ENCODE measurements around the gene BSN. TPM values are rescaled to one million over a fixed set of nuclear protein-coding genes. Genes with fewer than 3 reads are reported as not detected.

BSN gene, protein sequence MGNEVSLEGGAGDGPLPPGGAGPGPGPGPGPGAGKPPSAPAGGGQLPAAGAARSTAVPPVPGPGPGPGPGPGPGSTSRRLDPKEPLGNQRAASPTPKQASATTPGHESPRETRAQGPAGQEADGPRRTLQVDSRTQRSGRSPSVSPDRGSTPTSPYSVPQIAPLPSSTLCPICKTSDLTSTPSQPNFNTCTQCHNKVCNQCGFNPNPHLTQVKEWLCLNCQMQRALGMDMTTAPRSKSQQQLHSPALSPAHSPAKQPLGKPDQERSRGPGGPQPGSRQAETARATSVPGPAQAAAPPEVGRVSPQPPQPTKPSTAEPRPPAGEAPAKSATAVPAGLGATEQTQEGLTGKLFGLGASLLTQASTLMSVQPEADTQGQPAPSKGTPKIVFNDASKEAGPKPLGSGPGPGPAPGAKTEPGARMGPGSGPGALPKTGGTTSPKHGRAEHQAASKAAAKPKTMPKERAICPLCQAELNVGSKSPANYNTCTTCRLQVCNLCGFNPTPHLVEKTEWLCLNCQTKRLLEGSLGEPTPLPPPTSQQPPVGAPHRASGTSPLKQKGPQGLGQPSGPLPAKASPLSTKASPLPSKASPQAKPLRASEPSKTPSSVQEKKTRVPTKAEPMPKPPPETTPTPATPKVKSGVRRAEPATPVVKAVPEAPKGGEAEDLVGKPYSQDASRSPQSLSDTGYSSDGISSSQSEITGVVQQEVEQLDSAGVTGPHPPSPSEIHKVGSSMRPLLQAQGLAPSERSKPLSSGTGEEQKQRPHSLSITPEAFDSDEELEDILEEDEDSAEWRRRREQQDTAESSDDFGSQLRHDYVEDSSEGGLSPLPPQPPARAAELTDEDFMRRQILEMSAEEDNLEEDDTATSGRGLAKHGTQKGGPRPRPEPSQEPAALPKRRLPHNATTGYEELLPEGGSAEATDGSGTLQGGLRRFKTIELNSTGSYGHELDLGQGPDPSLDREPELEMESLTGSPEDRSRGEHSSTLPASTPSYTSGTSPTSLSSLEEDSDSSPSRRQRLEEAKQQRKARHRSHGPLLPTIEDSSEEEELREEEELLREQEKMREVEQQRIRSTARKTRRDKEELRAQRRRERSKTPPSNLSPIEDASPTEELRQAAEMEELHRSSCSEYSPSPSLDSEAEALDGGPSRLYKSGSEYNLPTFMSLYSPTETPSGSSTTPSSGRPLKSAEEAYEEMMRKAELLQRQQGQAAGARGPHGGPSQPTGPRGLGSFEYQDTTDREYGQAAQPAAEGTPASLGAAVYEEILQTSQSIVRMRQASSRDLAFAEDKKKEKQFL (N-terminal part only)
- 0.71 and 0.92 TPM in 2 replicates for total RNA-seq (2022)
- percentile 21 among the genes with signal in this experiment for Bru-seq, nascent RNA
- percentile 23 among the genes with signal in this experiment for BruChase-seq, experiment 1, labeled RNA remaining after a 6-hour chase
- BruChase-seq, experiment 2, labeled RNA remaining after a 2-hour chase = percentile 16 among the genes with signal in this experiment
- long read RNA-seq = 0 reads

DNA sequence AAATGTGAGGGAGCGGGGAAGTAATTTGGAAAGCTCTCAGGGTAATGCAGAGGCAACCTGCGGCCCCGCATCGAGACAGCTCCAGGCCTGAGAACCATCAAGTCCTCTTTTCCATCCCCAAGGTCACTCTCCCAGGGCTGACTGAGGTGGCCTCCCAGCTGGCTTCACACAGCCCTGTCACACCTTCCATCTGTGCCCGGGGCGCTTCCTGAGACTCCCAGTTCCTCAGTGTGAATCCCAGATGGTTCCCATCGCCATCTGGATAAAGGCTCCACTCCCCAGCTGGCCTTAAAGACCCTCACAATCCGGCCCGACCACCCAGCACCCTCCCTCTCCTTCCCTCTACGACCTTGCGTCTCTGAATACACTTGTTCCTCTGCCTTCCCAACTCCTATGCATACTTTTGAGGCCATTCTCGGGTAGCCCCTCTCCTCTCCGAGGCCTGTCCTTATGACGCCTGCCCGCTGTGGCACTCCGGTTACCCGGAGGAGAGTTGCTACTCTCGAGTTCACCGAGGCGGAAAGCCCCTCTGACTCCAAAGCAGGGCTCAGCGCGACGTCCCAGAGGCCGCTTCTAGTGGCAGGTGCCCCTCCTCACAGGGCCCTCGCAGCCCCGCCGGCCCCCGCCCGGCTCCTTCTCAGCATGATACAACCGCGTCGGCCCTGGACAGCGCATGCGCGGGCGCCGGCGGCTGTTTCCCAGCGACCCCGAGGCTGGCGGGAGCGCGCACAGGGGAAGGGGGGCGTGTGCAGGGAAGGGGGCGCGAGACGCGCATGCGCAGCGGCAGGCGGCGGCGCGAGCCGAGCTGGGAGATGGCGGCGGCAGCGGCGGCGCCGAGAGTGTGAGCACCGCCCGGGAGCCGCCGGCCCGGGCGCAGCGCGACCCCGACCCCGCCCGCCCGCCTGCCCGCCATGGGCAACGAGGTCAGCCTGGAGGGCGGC, at the start of gene BSN:
BSN (plus strand) TSS at position 786 of the 941 bp plus-strand sequence; CDS start at position 912, 126 bp downstream.
- Mint-ChIP-seq H3K9me3 (ENCODE audit: low read depth, unreplicated experiment) (no peaks in the 10 kb centered on the region), H3K4me1 (ENCODE audit: low read depth, unreplicated experiment) (no peaks in the 10 kb centered on the region), H3K27ac (ENCODE audit: unreplicated experiment) (peak within 1 kb of the TSS; percentile 29), H3K36me3 (ENCODE audit: insufficient read depth, unreplicated experiment) (peaks cover 11% of the 10 kb centered on the region), H3K27me3 (ENCODE audit: unreplicated experiment) (peaks cover 59% of the 10 kb centered on the region), H3K4me3 (ENCODE audit: low read depth, unreplicated experiment) (peak within 1 kb of the TSS; percentile 81)
- TF ChIP-seq, protein P1, sequence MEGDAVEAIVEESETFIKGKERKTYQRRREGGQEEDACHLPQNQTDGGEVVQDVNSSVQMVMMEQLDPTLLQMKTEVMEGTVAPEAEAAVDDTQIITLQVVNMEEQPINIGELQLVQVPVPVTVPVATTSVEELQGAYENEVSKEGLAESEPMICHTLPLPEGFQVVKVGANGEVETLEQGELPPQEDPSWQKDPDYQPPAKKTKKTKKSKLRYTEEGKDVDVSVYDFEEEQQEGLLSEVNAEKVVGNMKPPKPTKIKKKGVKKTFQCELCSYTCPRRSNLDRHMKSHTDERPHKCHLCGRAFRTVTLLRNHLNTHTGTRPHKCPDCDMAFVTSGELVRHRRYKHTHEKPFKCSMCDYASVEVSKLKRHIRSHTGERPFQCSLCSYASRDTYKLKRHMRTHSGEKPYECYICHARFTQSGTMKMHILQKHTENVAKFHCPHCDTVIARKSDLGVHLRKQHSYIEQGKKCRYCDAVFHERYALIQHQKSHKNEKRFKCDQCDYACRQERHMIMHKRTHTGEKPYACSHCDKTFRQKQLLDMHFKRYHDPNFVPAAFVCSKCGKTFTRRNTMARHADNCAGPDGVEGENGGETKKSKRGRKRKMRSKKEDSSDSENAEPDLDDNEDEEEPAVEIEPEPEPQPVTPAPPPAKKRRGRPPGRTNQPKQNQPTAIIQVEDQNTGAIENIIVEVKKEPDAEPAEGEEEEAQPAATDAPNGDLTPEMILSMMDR (IDR thresholded peaks at IDR 0.05; ENCODE audit: unreplicated experiment) = no peak
- peak; percentile 93 for DNase-seq
- CTCF ChIA-PET = interaction anchor here (2.0 kb wide), 1 partner anchor 14 kb away, joined by 7 read pairs; no protein-coding TSS in a partner anchor
- no TSS peak for BruUV-seq (replicated peaks)
- intact Hi-C loops (cut with micrococcal nuclease; ENCODE audit: unreplicated experiment) = no loop called here

DNA sequence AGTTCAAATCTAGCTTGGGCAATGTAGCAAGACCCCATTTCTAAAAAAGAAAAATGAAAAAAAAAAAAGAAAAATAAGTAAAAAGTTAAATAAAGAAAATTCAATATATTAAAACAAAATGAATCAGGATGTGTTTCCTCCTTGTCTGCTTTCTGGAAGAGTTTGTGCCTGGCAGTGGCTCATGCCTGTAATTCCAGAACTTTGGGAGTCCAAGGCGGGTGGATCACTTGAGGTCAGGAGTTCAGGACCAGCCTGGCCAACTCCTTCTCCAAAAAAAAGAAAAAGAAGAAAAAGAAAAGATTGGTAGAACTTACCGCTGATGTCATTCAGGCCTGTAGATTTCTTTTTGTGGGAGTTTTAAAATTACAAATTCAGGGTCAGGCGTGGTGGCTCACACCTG, 47.4 kb upstream of the BSN start:
- CTCF ChIA-PET = no interaction called here
- TF ChIP-seq, protein P1 (IDR thresholded peaks at IDR 0.05; ENCODE audit: unreplicated experiment) = no peak
- DNase-seq = no peak
- intact Hi-C loops (cut with micrococcal nuclease; ENCODE audit: unreplicated experiment) = no loop called here
- H3K27me3 Mint-ChIP-seq (ENCODE audit: unreplicated experiment) = no peaks in the 10 kb centered on the region
- H3K36me3 Mint-ChIP-seq (ENCODE audit: insufficient read depth, unreplicated experiment) = peaks cover 18% of the 10 kb centered on the region
- peaks cover 8% of the 10 kb centered on the region for H3K4me1 Mint-ChIP-seq (ENCODE audit: low read depth, unreplicated experiment)
- no peaks in the 10 kb centered on the region for H3K9me3 Mint-ChIP-seq (ENCODE audit: low read depth, unreplicated experiment)
- no TSS peak for BruUV-seq (replicated peaks)
- H3K4me3 Mint-ChIP-seq (ENCODE audit: low read depth, unreplicated experiment) = no peak overlapping the region
- H3K27ac Mint-ChIP-seq (ENCODE audit: unreplicated experiment) = no peak overlapping the region

DNA sequence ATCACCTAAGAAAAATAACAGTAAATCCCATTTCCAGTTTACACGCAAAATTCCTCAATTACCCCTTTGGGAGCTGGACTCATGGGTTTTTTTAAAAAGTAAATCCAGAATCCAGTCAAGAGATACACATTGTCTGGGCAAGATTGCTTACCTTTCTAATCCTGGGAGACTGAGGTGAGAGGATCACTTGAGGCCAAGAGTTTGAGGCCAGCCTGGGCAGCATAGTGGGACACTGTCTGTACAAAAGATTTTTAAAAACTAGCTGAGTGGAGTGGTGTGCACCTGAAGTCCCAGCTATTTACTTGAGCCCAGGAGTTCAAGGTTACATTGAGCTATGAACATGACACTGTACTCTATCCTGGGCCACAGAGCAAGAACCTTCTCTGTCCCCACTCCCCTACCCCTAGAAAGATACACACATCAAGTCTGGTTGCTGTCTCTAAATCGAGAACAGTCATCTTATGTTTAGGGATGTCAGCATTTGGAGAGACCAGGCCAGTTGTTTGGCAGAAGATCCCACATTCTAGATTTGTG, 45.2 kb upstream of the BSN start:
- TF ChIP-seq, protein P1 (IDR thresholded peaks at IDR 0.05; ENCODE audit: unreplicated experiment) = no peak
- H3K4me3 Mint-ChIP-seq (ENCODE audit: low read depth, unreplicated experiment) = no peak overlapping the region
- CTCF ChIA-PET = no interaction called here
- intact Hi-C loops (cut with micrococcal nuclease; ENCODE audit: unreplicated experiment) = no loop called here
- H3K27ac Mint-ChIP-seq (ENCODE audit: unreplicated experiment) = no peak overlapping the region
- no peaks in the 10 kb centered on the region for H3K27me3 Mint-ChIP-seq (ENCODE audit: unreplicated experiment)
- peaks cover 12% of the 10 kb centered on the region for H3K4me1 Mint-ChIP-seq (ENCODE audit: low read depth, unreplicated experiment)
- no TSS peak for BruUV-seq (replicated peaks)
- no peak for DNase-seq
- no peaks in the 10 kb centered on the region for H3K9me3 Mint-ChIP-seq (ENCODE audit: low read depth, unreplicated experiment)
- H3K36me3 Mint-ChIP-seq (ENCODE audit: insufficient read depth, unreplicated experiment) = peaks cover 21% of the 10 kb centered on the region
